GM10266 (cell line): Measurements from ENCODE around the gene HECTD1.

ENCODE experiments used
- DNase-seq: peaks from one replicate; pipeline ENCODE4 v3.0.0; 2012; ENCODE audit errors: extremely low spot score
- CTCF ChIP-seq: IDR thresholded peaks from 2 replicates; pipeline ENCODE4 v1.5.1; 2012; ENCODE audit warnings: mild to moderate bottlenecking, low read depth; ENCODE audit not compliant: control insufficient read depth, insufficient read depth; ENCODE audit errors: missing control alignments

HECTD1 gene

DNA sequence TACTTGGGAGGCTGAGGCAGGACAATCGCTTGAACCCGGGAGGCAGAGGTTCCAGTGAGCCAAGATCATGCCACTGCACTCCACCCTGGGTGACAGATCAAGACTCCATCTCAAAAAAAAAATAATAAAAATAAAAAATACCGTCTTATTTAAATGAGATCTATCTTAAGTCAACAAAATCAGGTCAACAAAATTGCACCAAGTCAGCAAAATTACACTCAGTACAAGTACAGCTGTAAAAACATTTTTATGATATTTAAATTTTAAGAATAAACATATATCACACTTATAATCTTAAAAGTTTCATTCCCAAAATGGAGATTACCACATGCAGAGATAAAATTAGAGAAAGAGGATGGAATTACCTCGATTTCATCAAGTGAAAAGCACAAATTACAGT is 33.2 kb downstream of the HECTD1 start:
- DNase-seq = no peak
- TF ChIP-seq CTCF = no peak

GRCh38 chr14:31173120-31173837 is 34.3 kb downstream of the HECTD1 start:
- no peak for DNase-seq
- no peak for TF ChIP-seq CTCF

DNA sequence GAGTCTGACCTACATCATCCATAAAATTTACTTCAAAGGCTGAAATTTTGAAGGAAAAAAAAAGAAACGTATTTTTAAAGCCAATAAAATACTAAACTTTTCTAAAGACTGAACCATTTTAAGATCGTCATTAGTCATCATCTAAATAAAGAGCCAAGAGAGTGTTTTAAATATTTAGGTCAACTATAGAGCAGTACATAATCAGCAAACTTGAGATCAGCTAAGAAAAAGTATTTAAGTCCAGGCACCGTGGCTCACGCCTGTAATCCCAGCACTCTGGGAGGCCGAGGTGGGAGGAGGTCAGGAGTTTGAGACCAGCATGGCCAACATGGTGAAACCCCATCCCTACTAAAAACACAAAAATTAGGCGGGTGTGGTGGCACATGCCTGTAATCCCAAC is 35.5 kb downstream of the HECTD1 start:
- DNase-seq = no peak
- TF ChIP-seq CTCF = no peak

DNA sequence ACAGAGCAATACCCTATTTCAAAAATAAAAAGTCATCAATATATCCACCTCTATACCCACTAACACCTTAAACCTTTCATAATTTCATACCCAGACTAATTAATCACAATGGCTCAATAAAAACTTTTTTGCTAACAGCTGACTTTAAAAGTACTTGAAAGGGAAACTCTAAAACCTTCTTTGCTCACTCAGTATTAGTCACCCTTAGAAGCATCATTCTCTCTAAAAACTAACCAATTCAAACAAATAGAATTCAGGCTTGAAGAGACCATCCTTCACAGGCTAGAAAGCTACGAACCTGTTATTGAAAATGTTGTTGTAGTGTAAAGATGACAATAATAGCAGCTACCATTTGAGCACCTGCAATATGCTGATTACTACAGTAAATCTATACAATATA is 37.2 kb downstream of the HECTD1 start:
- DNase-seq = no peak
- no peak for TF ChIP-seq CTCF

DNA sequence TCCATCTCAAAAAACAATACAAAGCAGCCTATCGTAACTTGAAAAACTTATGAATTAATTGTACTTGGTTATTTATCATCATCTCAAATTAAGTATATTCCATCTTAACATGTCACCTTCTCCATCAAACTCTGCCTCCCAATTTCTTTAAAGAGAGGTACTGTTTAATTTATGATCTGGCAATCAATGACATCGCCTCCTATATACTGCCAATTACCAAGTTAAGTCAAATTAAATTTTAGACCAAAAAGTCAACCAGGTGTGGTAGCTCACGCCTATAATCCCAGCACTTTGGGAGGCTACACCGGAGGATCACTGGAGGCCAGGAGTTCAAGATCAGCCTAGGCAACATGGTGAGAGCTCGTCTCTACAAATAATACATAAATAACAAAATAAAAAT is 37.7 kb downstream of the HECTD1 start:
- TF ChIP-seq CTCF = no peak
- DNase-seq = no peak

- no peak for TF ChIP-seq CTCF
- DNase-seq = no peak
Observed at GRCh38 chr14:31167032-31167431, 40.6 kb downstream of the HECTD1 start.

DNA sequence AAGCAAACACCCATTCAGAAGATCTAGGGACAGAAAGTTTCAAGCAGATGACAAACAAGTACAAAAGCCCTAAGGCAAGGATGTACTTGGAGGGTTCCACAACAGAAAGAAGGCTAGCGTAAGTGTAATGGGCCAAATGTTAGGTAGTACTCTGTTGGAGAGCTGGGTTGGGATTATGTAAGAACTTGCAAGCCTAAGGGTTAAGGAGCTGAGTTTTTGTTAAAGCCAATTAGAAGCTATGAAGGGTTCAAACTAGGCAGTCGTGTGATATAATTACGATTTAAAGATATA is 41.4 kb downstream of the HECTD1 start:
- DNase-seq = no peak
- no peak for TF ChIP-seq CTCF
